ENCODE results near the gene DCTN4. TPM values are rescaled to one million over a fixed set of nuclear protein-coding genes. Genes with fewer than 3 reads are reported as not detected.

Gene DCTN4
- total RNA-seq, 1 experiment from 2014 or later, result 47.0 TPM

GRCh38 chr5:150779397-150780186, 20.8 kb upstream of the DCTN4 start:
- DNase-seq (ENCODE audit: low spot score), result no peak
- in situ Hi-C loops (cut with HindIII; ENCODE audit: low sequenced_read_pairs), result no loop called here

GRCh38 chr5:150778517-150779396, 19.9 kb upstream of the DCTN4 start, which contains the start of gene SMIM3:
Gene SMIM3, plus strand, starts transcription at chr5:150778757. Its CDS starts 16,684 bp downstream, at chr5:150795441.
- in situ Hi-C loops (cut with HindIII; ENCODE audit: low sequenced_read_pairs), result no loop called here
- peak; percentile 79 for DNase-seq (ENCODE audit: low spot score)

GRCh38 chr5:150778088-150778516, 19.3 kb upstream of the DCTN4 start:
- no peak for DNase-seq (ENCODE audit: low spot score)
- in situ Hi-C loops (cut with HindIII; ENCODE audit: low sequenced_read_pairs), result no loop called here

- DNase-seq (ENCODE audit: low spot score), result no peak
These were observed 18.9 kb upstream of the DCTN4 start for GRCh38 chr5:150777685-150778084.

GRCh38 chr5:150774145-150774544, 15.3 kb upstream of the DCTN4 start:
- in situ Hi-C loops (cut with HindIII; ENCODE audit: low sequenced_read_pairs), result no loop called here
- no peak for DNase-seq (ENCODE audit: low spot score)

More at GRCh38 chr5:150777685-150778084, 18.9 kb upstream of the DCTN4 start:
- in situ Hi-C loops (cut with HindIII; ENCODE audit: low sequenced_read_pairs), result no loop called here

- no peak for DNase-seq (ENCODE audit: low spot score)
- in situ Hi-C loops (cut with HindIII; ENCODE audit: low sequenced_read_pairs), result no loop called here
These were observed 12.4 kb upstream of the DCTN4 start for GRCh38 chr5:150771034-150771795.

GRCh38 chr5:150766251-150766650, 7.4 kb upstream of the DCTN4 start:
- in situ Hi-C loops (cut with HindIII; ENCODE audit: low sequenced_read_pairs), result no loop called here

GRCh38 chr5:150765799-150766169, 7.0 kb upstream of the DCTN4 start:
- DNase-seq (ENCODE audit: low spot score), result no peak
- in situ Hi-C loops (cut with HindIII; ENCODE audit: low sequenced_read_pairs), result no loop called here

More at GRCh38 chr5:150766251-150766650, 7.4 kb upstream of the DCTN4 start:
- no peak for DNase-seq (ENCODE audit: low spot score)

GRCh38 chr5:150765011-150765798, 6.4 kb upstream of the DCTN4 start:
- no peak for DNase-seq (ENCODE audit: low spot score)
- in situ Hi-C loops (cut with HindIII; ENCODE audit: low sequenced_read_pairs), result no loop called here

- in situ Hi-C loops (cut with HindIII; ENCODE audit: low sequenced_read_pairs), result no loop called here
- DNase-seq (ENCODE audit: low spot score), result no peak
These were observed 5.7 kb upstream of the DCTN4 start for GRCh38 chr5:150764530-150764929.

- no peak for DNase-seq (ENCODE audit: low spot score)
- in situ Hi-C loops (cut with HindIII; ENCODE audit: low sequenced_read_pairs), result no loop called here
These were observed 4.4 kb upstream of the DCTN4 start for GRCh38 chr5:150763023-150763769.

GRCh38 chr5:150762211-150762610, 3.4 kb upstream of the DCTN4 start:
- DNase-seq (ENCODE audit: low spot score), result no peak
- in situ Hi-C loops (cut with HindIII; ENCODE audit: low sequenced_read_pairs), result no loop called here

GRCh38 chr5:150759334-150759583, 442 bp upstream of the DCTN4 start:
- in situ Hi-C loops (cut with HindIII; ENCODE audit: low sequenced_read_pairs), result no loop called here
- no peak for DNase-seq (ENCODE audit: low spot score)

GRCh38 chr5:150758203-150758530, 650 bp downstream of the DCTN4 start:
- in situ Hi-C loops (cut with HindIII; ENCODE audit: low sequenced_read_pairs), result no loop called here
- no peak for DNase-seq (ENCODE audit: low spot score)

- no peak for DNase-seq (ENCODE audit: low spot score)
- in situ Hi-C loops (cut with HindIII; ENCODE audit: low sequenced_read_pairs), result no loop called here
These were observed 1.6 kb downstream of the DCTN4 start for GRCh38 chr5:150757087-150757649.

GRCh38 chr5:150753863-150754262, 5.0 kb downstream of the DCTN4 start:
- no peak for DNase-seq (ENCODE audit: low spot score)
- in situ Hi-C loops (cut with HindIII; ENCODE audit: low sequenced_read_pairs), result loop anchor here (5.0 kb wide), 1 partner anchor 33 kb away; no protein-coding TSS in a partner anchor

GRCh38 chr5:150753463-150753862, 5.4 kb downstream of the DCTN4 start:
- DNase-seq (ENCODE audit: low spot score), result no peak
- in situ Hi-C loops (cut with HindIII; ENCODE audit: low sequenced_read_pairs), result loop anchor here (5.0 kb wide), 1 partner anchor 34 kb away; no protein-coding TSS in a partner anchor

Measured in G401 (cell line).